Measurements from ENCODE around the gene NCS1.

The NCS1 gene

DNA sequence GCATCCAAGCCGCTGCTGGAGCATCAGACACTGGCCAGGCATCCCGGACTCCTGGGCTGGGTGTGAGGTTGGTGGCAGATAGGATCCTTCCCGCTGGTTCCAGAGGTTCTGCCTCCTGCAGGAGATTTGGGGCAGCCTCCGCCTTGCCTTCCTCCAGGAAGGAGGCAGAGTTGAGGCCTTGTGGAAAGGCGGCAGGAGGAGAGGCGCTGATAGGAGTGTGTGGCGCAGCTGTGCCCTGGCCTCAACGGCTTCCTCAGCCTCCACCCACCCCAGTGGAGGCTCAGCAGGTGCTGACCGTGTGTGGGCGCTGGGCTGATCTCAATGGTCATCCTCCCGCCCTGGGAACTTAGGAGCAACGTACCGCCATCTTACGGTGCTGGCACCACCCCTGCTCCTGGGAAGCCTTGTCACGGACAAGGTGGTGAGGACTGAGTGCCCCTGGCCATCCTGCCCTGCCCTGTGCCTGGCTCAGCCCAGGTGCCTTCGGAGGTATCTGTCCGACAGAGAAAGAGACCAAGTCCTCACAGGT, 10.2 kb downstream of the NCS1 start:
- Mint-ChIP-seq H3K27me3 (ENCODE audit: low read depth) (no peaks in the 10 kb centered on the region), H3K36me3 (ENCODE audit: low read depth) (peaks cover 3% of the 10 kb centered on the region), H3K9me3 (no peaks in the 10 kb centered on the region), H3K4me3 (no peak overlapping the region), H3K27ac (peak overlapping the region in 1 of 3 experiments; percentile 90), H3K4me1 (peaks cover 56% of the 10 kb centered on the region)
- TF ChIP-seq, protein P1, sequence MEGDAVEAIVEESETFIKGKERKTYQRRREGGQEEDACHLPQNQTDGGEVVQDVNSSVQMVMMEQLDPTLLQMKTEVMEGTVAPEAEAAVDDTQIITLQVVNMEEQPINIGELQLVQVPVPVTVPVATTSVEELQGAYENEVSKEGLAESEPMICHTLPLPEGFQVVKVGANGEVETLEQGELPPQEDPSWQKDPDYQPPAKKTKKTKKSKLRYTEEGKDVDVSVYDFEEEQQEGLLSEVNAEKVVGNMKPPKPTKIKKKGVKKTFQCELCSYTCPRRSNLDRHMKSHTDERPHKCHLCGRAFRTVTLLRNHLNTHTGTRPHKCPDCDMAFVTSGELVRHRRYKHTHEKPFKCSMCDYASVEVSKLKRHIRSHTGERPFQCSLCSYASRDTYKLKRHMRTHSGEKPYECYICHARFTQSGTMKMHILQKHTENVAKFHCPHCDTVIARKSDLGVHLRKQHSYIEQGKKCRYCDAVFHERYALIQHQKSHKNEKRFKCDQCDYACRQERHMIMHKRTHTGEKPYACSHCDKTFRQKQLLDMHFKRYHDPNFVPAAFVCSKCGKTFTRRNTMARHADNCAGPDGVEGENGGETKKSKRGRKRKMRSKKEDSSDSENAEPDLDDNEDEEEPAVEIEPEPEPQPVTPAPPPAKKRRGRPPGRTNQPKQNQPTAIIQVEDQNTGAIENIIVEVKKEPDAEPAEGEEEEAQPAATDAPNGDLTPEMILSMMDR (IDR thresholded peaks at IDR 0.05; ENCODE audit: unreplicated experiment in 3 of 3) = no peak

DNA sequence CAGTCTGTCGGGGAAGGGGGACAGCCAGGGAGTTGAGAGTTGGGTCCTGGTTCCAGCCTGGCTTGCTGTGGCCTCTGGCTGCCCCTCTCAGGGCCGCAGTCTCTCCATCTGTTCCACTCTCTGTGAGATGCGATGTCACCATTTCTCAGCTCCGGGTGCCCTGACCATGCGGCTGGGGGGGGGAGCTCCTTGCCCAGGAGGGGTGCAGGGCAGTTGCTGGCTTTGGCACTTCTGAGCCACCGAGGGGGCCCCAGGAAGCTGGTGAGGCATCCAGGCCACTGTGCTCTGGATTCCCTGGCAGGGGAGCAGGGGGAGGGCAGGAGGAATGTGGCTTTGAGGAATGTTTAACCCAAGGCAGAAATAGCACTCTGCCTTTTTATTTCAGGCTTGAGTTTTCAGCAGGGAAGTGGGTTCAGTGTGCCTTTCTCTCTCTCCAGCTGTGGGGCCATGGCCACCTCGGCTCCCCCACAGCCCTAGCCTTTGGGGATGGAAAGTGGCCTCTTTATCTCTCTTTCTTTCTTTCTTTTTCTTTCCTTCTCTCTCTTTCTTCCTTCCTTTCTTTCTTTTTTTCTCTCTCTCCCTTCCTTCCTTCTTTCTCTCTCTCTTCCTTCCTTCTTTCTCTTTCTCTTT, 11.0 kb downstream of the NCS1 start:
- peak overlapping the region in 1 of 3 experiments; percentile 29 for H3K4me3 Mint-ChIP-seq
- TF ChIP-seq, protein P1 (IDR thresholded peaks at IDR 0.05; ENCODE audit: unreplicated experiment in 3 of 3) = no peak
- H3K4me1 Mint-ChIP-seq = peaks cover 63% of the 10 kb centered on the region
- peaks cover 3% of the 10 kb centered on the region for H3K36me3 Mint-ChIP-seq (ENCODE audit: low read depth)
- peak overlapping the region; percentile 76 to 92 (median 90) for H3K27ac Mint-ChIP-seq
- H3K9me3 Mint-ChIP-seq = no peaks in the 10 kb centered on the region
- H3K27me3 Mint-ChIP-seq (ENCODE audit: low read depth) = no peaks in the 10 kb centered on the region

DNA sequence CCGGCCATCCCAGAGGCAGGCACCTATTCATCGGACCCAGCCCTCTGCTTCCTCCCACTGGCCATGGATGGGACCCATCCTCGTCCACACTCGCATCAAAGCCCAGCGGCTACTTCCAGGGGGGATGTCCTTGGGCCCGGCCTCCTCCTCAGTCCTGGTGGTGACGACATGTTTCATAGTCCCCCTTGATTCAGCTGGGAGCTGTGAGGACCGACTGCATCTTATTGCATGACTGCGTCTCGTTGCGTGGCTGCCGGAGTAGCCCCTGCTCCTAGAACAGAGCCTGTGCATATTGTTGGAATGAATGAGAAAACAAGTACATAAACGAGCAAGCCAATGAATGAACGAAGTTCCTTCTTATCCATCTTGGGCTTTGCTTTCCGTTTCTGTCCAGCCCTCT, 12.8 kb downstream of the NCS1 start:
- Mint-ChIP-seq H3K27me3 (ENCODE audit: low read depth) (no peaks in the 10 kb centered on the region), H3K27ac (peak overlapping the region; percentile 90 to 97 (median 94)), H3K4me3 (peak overlapping the region; percentile 41 to 62 (median 48)), H3K4me1 (peaks cover 54% of the 10 kb centered on the region), H3K36me3 (ENCODE audit: low read depth) (no peaks in the 10 kb centered on the region), H3K9me3 (no peaks in the 10 kb centered on the region)
- TF ChIP-seq, protein P1 (IDR thresholded peaks at IDR 0.05; ENCODE audit: unreplicated experiment in 3 of 3) = no peak

DNA sequence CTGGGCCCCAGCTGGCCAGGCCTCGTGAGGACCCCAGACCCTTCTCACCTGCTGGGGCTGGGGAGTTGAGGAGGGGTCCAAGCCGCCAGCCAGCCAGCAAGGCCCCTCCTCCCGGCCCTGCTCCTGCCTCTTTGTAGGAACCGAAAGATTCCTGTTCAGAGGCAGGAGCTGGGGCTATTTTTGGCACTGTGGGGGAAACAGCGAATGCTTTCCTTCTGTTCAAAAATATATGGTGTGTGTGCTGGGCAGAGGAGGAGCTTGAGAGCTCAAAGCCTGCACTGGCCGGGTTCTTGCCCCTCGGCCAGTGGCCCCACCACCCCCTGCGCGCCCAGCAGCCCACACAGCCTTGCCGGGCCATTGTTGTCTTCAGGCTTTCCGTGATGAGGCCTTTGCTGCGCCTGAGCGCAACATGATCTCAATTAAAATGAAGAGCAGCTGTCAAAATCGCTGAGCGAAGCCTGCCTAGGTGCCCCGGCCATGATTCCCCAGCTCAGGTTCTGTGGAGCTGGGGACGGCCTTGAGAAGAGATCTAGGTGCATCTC, 13.4 kb downstream of the NCS1 start:
- Mint-ChIP-seq H3K27me3 (ENCODE audit: low read depth) (no peaks in the 10 kb centered on the region), H3K4me1 (peaks cover 51% of the 10 kb centered on the region), H3K9me3 (no peaks in the 10 kb centered on the region), H3K4me3 (peak overlapping the region; percentile 42 to 68 (median 51)), H3K36me3 (ENCODE audit: low read depth) (no peaks in the 10 kb centered on the region), H3K27ac (peak overlapping the region; percentile 90 to 97 (median 94))
- TF ChIP-seq, protein P1 (IDR thresholded peaks at IDR 0.05; ENCODE audit: unreplicated experiment in 3 of 3) = no peak

DNA sequence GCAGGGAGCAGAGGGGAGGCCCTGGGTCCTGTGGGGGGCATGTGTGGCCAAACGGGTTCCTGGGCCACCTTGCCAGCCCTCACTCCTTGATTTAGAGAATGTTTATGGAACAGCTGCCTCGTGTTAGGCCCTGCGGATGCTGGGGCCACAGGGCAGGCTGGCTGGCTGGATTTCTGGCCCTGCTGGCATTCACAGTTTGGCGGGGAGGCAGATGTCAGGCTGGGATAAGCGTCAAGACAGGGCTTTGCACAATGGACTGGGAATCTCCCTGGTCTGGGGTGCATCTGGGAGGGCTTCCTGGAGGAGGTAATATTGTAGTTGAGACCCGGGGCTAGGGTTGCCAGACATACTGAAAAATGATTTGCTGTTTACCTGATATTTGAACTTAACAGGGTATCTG, 13.8 kb downstream of the NCS1 start:
- Mint-ChIP-seq H3K9me3 (no peaks in the 10 kb centered on the region), H3K4me3 (peak overlapping the region; percentile 42 to 68 (median 51))

More for the DNA sequence above, 13.8 kb downstream of the NCS1 start:
- peaks cover 50% of the 10 kb centered on the region for H3K4me1 Mint-ChIP-seq
- H3K27me3 Mint-ChIP-seq (ENCODE audit: low read depth) = no peaks in the 10 kb centered on the region
- TF ChIP-seq, protein P1 (IDR thresholded peaks at IDR 0.05; ENCODE audit: unreplicated experiment in 3 of 3) = no peak
- no peaks in the 10 kb centered on the region for H3K36me3 Mint-ChIP-seq (ENCODE audit: low read depth)
- peak overlapping the region; percentile 90 to 97 (median 94) for H3K27ac Mint-ChIP-seq
